ENCODE measurements around the gene ERG28.

GRCh38 chr14:75685910-75686309 lies 25.2 kb upstream of the ERG28 start:
- no peak for TF ChIP-seq CTCF (IDR thresholded peaks at IDR 0.05; ENCODE audit: low read depth, low read length)
- no peak for TF ChIP-seq MAX (IDR thresholded peaks at IDR 0.05; ENCODE audit: low read depth, low read length)
- TF ChIP-seq POLR2A (IDR thresholded peaks at IDR 0.05; ENCODE audit: extremely low read depth, insufficient read length) = no peak
- no peak for TF ChIP-seq MYC (IDR thresholded peaks at IDR 0.05; ENCODE audit: low read depth, low read length)

Data from NB4 (cell line).